SIG-M5 (cell line): Measurements from ENCODE around the gene FAM118A.
A peak's percentile ranks its signal among the peaks of the same experiment; 100 is the strongest.
"Not testable (repeated sequence)": the region's sequence is repeated elsewhere in the genome, so short reads cannot be mapped to it uniquely, and the experiment has no call there.

Source experiments
- DNase-seq: peaks from one replicate; lab custom pipeline; 2025; lab: John Stamatoyannopoulos, UW

The FAM118A gene

GRCh38 chr22:45309422-45310227 is at the start of gene FAM118A:
FAM118A (plus strand) TSS chr22:45309934; CDS start chr22:45322380, 12,446 bp downstream.
- DNase-seq = no peak

GRCh38 chr22:45260395-45260759 is 49.4 kb upstream of the FAM118A start:
- DNase-seq = not testable (repeated sequence)

GRCh38 chr22:45261407-45262088 is 48.2 kb upstream of the FAM118A start:
- no peak for DNase-seq

- DNase-seq = no peak
Observed at GRCh38 chr22:45262195-45262930, 47.4 kb upstream of the FAM118A start.

GRCh38 chr22:45262931-45263462 is 46.7 kb upstream of the FAM118A start:
- DNase-seq = no peak

GRCh38 chr22:45263463-45264269 is 46.1 kb upstream of the FAM118A start:
- peak; percentile 19 for DNase-seq

GRCh38 chr22:45265535-45265934 is 44.2 kb upstream of the FAM118A start:
- no peak for DNase-seq

- no peak for DNase-seq
Observed at GRCh38 chr22:45268167-45268957, 41.4 kb upstream of the FAM118A start.

- DNase-seq = no peak
Observed at GRCh38 chr22:45268958-45269844, 40.5 kb upstream of the FAM118A start.

- no peak for DNase-seq
Observed at GRCh38 chr22:45270095-45271020, 39.4 kb upstream of the FAM118A start.

GRCh38 chr22:45271667-45272201 is 38.0 kb upstream of the FAM118A start:
- no peak for DNase-seq

- no peak for DNase-seq
Observed at GRCh38 chr22:45272498-45272897, 37.2 kb upstream of the FAM118A start.

GRCh38 chr22:45273452-45274075 is 36.2 kb upstream of the FAM118A start:
- no peak for DNase-seq

- no peak for DNase-seq
Observed at GRCh38 chr22:45276507-45277105, 33.1 kb upstream of the FAM118A start.

GRCh38 chr22:45277720-45278119 is 32.0 kb upstream of the FAM118A start:
- DNase-seq = not testable (repeated sequence)

GRCh38 chr22:45278125-45278524 is 31.6 kb upstream of the FAM118A start:
- DNase-seq = no peak

GRCh38 chr22:45280587-45280980 is 29.1 kb upstream of the FAM118A start:
- DNase-seq = no peak
